ENCODE measurements around the gene TECTA.
"Not testable (repeated sequence)": the region's sequence is repeated elsewhere in the genome, so short reads cannot be mapped to it uniquely, and the experiment has no call there.

The TECTA gene

GRCh38 chr11:121095561-121095960 lies 5.5 kb upstream of the TECTA start:
- no peak for DNase-seq (ENCODE audit: low read depth)

GRCh38 chr11:121099364-121099763 lies 1.7 kb upstream of the TECTA start:
- no peak for DNase-seq (ENCODE audit: low read depth)

- no peak for DNase-seq (ENCODE audit: low read depth)
Measured at GRCh38 chr11:121099885-121100284, 1.2 kb upstream of the TECTA start.

- no peak for DNase-seq (ENCODE audit: low read depth)
Measured at GRCh38 chr11:121104312-121104762, 3.3 kb downstream of the TECTA start.

GRCh38 chr11:121105063-121105480 lies 4.0 kb downstream of the TECTA start:
- DNase-seq (ENCODE audit: low read depth): no peak

GRCh38 chr11:121105481-121106195 lies 4.6 kb downstream of the TECTA start:
- no peak for DNase-seq (ENCODE audit: low read depth)

GRCh38 chr11:121106812-121107211 lies 5.8 kb downstream of the TECTA start:
- DNase-seq (ENCODE audit: low read depth): no peak

GRCh38 chr11:121108413-121108812 lies 7.4 kb downstream of the TECTA start:
- DNase-seq (ENCODE audit: low read depth): no peak

- no peak for DNase-seq (ENCODE audit: low read depth)
Measured at GRCh38 chr11:121109471-121109870, 8.4 kb downstream of the TECTA start.

GRCh38 chr11:121109916-121110586 lies 9.0 kb downstream of the TECTA start:
- no peak for DNase-seq (ENCODE audit: low read depth)

- DNase-seq (ENCODE audit: low read depth): no peak
Measured at GRCh38 chr11:121110871-121111724, 10.1 kb downstream of the TECTA start.

- DNase-seq (ENCODE audit: low read depth): no peak
Measured at GRCh38 chr11:121112498-121113455, 11.7 kb downstream of the TECTA start.

GRCh38 chr11:121113611-121114010 lies 12.6 kb downstream of the TECTA start:
- DNase-seq (ENCODE audit: low read depth): no peak

- DNase-seq (ENCODE audit: low read depth): not testable (repeated sequence)
Measured at GRCh38 chr11:121115024-121115423, 14.0 kb downstream of the TECTA start.

- DNase-seq (ENCODE audit: low read depth): no peak
Measured at GRCh38 chr11:121117788-121118187, 16.7 kb downstream of the TECTA start.

- no peak for DNase-seq (ENCODE audit: low read depth)
Measured at GRCh38 chr11:121119440-121119839, 18.4 kb downstream of the TECTA start.

- no peak for DNase-seq (ENCODE audit: low read depth)
Measured at GRCh38 chr11:121122328-121122727, 21.3 kb downstream of the TECTA start.

GRCh38 chr11:121123496-121124069 lies 22.5 kb downstream of the TECTA start:
- DNase-seq (ENCODE audit: low read depth): no peak

GRCh38 chr11:121127809-121128208 lies 26.8 kb downstream of the TECTA start:
- no peak for DNase-seq (ENCODE audit: low read depth)

- no peak for DNase-seq (ENCODE audit: low read depth)
Measured at GRCh38 chr11:121129362-121130340, 28.6 kb downstream of the TECTA start.

Data from stimulated activated CD8-positive, alpha-beta memory T cell treated with anti-CD3 and anti-CD28 coated beads, Interleukin-7, amount 100 ng/mL, for 24 hours (primary cell).